Femur (tissue), 1 donor: Measurements from ENCODE around the gene SPRR4.

Experiments
- DNase-seq: peaks from one replicate; pipeline ENCODE4 v3.0.0-alpha.2; 2017

SPRR4 gene

GRCh38 chr1:152970495-152970894 is at the start of gene SPRR4:
Gene SPRR4 (plus strand): TSS chr1:152970648. CDS start chr1:152971891, 1,243 bp downstream.
- no peak for DNase-seq

GRCh38 chr1:152924191-152924590 is 46.3 kb upstream of the SPRR4 start:
- DNase-seq, result no peak

GRCh38 chr1:152926091-152926490 is 44.4 kb upstream of the SPRR4 start:
- DNase-seq, result no peak

- DNase-seq, result no peak
These were observed 41.8 kb upstream of the SPRR4 start for GRCh38 chr1:152928671-152929070.

- DNase-seq, result no peak
These were observed 38.2 kb upstream of the SPRR4 start for GRCh38 chr1:152932170-152932811.

- DNase-seq, result no peak
These were observed 37.3 kb upstream of the SPRR4 start for GRCh38 chr1:152933196-152933595.

- DNase-seq, result no peak
These were observed 29.8 kb upstream of the SPRR4 start for GRCh38 chr1:152940614-152941013.

GRCh38 chr1:152941037-152941711 is 29.3 kb upstream of the SPRR4 start:
- no peak for DNase-seq

- DNase-seq, result no peak
These were observed 28.3 kb upstream of the SPRR4 start for GRCh38 chr1:152942161-152942560.

GRCh38 chr1:152946248-152946647 is 24.2 kb upstream of the SPRR4 start:
- DNase-seq, result no peak

GRCh38 chr1:152946651-152947256 is 23.7 kb upstream of the SPRR4 start, which contains the start of gene SPRR5:
Gene SPRR5 (plus strand): TSS chr1:152947206. CDS start chr1:152948555, 1,349 bp downstream.
- no peak for DNase-seq

GRCh38 chr1:152951711-152952110 is 18.7 kb upstream of the SPRR4 start:
- DNase-seq, result no peak

GRCh38 chr1:152953761-152954160 is 16.7 kb upstream of the SPRR4 start:
- DNase-seq, result no peak

- no peak for DNase-seq
These were observed 16.0 kb upstream of the SPRR4 start for GRCh38 chr1:152954436-152954835.

GRCh38 chr1:152957561-152957960 is 12.9 kb upstream of the SPRR4 start:
- no peak for DNase-seq

- no peak for DNase-seq
These were observed 11.2 kb upstream of the SPRR4 start for GRCh38 chr1:152959273-152959672.

GRCh38 chr1:152959801-152960451 is 10.5 kb upstream of the SPRR4 start:
- DNase-seq, result no peak

GRCh38 chr1:152960452-152961044 is 9.9 kb upstream of the SPRR4 start:
- DNase-seq, result no peak

GRCh38 chr1:152961226-152961891 is 9.1 kb upstream of the SPRR4 start:
- no peak for DNase-seq

GRCh38 chr1:152962876-152963415 is 7.5 kb upstream of the SPRR4 start:
- no peak for DNase-seq

- DNase-seq, result no peak
These were observed 5.9 kb upstream of the SPRR4 start for GRCh38 chr1:152964536-152964935.

- DNase-seq, result no peak
These were observed 4.6 kb upstream of the SPRR4 start for GRCh38 chr1:152965853-152966252.
